Measurements from ENCODE around the gene RSAD1.

GRCh38 chr17:50524838-50525237 lies 46.2 kb downstream of the RSAD1 start:
- no peak for TF ChIP-seq CTCF (IDR thresholded peaks at IDR 0.05)
- TF ChIP-seq EZH2phosphoT487 (IDR thresholded peaks at IDR 0.05) = no peak

Measured in neural progenitor cell (in vitro differentiated cells).